Loucy (cell line): ENCODE results near the gene IL1B.

ENCODE experiments used
- CTCF ChIP-seq: fragments of 200-600 bp; sonication (generic); conservative IDR thresholded peaks from 2 replicates; pipeline ENCODE4 v1.5.1; 2014; ENCODE audit warnings: mild to moderate bottlenecking, antibody characterized with exemption, low read length
- EZH2phosphoT487 ChIP-seq: fragments of 200-600 bp; IDR thresholded peaks from 2 replicates; pipeline ENCODE4 v1.6.1; 2018; ENCODE audit warnings: antibody characterized with exemption, mild to moderate bottlenecking, moderate library complexity, borderline replicate concordance

GRCh38 chr2:112841295-112842044, 4.9 kb upstream of the IL1B start:
- TF ChIP-seq CTCF (no peak), EZH2phosphoT487 (no peak)
